Naive thymus-derived CD8-positive, alpha-beta T cell (primary cell): ENCODE measurements around the gene CTIF. TPM values are rescaled to one million over a fixed set of nuclear protein-coding genes. Genes with fewer than 3 reads are reported as not detected.

ENCODE experiments used
- ATAC-seq, 2 donors: fragments of 150-1000 bp; cut with Tn5 transposase in 1 of 2; sonication (Bioruptor Pico), chemical (Tn5 transposase) in 1 of 2; 1 replicate in 1 of 2; 2 replicates in 1 of 2; pipeline ENCODE4 v1.10.0; 2021; ENCODE audit warnings: mild to moderate bottlenecking in 2 of 2, moderate library complexity in 2 of 2
- POLR2A ChIA-PET: fragments of 350-600 bp; sonication (Branson Sonifier 250); formaldehyde crosslinking; loops from one replicate; lab custom pipeline; 2021; ENCODE audit warnings: antibody characterized with exemption; lab: Charles Lee
- DNase-seq, 10 donors: peaks; one replicate each; pipeline versions ENCODE4 v3.0.0 to v3.0.0-alpha.2; 2020 to 2022
- H3K27ac Mint-ChIP-seq, 10 donors: one replicate each; pipeline ENCODE4 v1.8.0; 2020 to 2022; ENCODE audit warnings: mild to moderate bottlenecking in 10 of 10, mixed read lengths in 10 of 10, moderate library complexity in 4 of 10, inconsistent platforms in 1 of 10
- H3K27me3 Mint-ChIP-seq, 5 donors: one replicate each; pipeline ENCODE4 v1.8.0; 2021 to 2022; ENCODE audit warnings: mixed read lengths in 5 of 5
- H3K36me3 Mint-ChIP-seq, 3 donors: one replicate each; pipeline ENCODE4 v1.8.0; 2020 to 2022; ENCODE audit warnings: mixed read lengths in 3 of 3, mild to moderate bottlenecking in 2 of 3, inconsistent platforms in 1 of 3
- H3K4me1 Mint-ChIP-seq, 4 donors: one replicate each; pipeline ENCODE4 v1.8.0; 2021 to 2022; ENCODE audit warnings: mixed read lengths in 4 of 4
- H3K4me3 Mint-ChIP-seq, 10 donors: one replicate each; pipeline ENCODE4 v1.8.0; 2020 to 2022; ENCODE audit warnings: mild to moderate bottlenecking in 10 of 10, mixed read lengths in 10 of 10, moderate library complexity in 6 of 10, inconsistent platforms in 1 of 10
- H3K9me3 Mint-ChIP-seq, 9 donors: one replicate each; pipeline ENCODE4 v1.8.0; 2020 to 2022; ENCODE audit warnings: mixed read lengths in 9 of 9, mild to moderate bottlenecking in 3 of 9, inconsistent platforms in 1 of 9, moderate library complexity in 1 of 9
- polyA plus RNA-seq, 3 donors: library from polyadenylated mRNA; unstranded; fragments of 300-500 nt; fragmentation: Illumina TruSeq; gene quantifications; one replicate each; pipeline ENCODE4 v1.2.3, GENCODE V29; 2021
- total RNA-seq, 8 experiments: library from RNA in 2 of 8; stranded (reverse) in 2 of 8; gene quantifications; one replicate each; pipeline ENCODE4 v1.2.3 and lab custom pipeline; 2021 to 2026

CTIF gene
- total and polyA plus RNA-seq, 5 experiments from 2014 or later: 0.06 to 3.4 (median 2.0) TPM; not detected in 2

DNA sequence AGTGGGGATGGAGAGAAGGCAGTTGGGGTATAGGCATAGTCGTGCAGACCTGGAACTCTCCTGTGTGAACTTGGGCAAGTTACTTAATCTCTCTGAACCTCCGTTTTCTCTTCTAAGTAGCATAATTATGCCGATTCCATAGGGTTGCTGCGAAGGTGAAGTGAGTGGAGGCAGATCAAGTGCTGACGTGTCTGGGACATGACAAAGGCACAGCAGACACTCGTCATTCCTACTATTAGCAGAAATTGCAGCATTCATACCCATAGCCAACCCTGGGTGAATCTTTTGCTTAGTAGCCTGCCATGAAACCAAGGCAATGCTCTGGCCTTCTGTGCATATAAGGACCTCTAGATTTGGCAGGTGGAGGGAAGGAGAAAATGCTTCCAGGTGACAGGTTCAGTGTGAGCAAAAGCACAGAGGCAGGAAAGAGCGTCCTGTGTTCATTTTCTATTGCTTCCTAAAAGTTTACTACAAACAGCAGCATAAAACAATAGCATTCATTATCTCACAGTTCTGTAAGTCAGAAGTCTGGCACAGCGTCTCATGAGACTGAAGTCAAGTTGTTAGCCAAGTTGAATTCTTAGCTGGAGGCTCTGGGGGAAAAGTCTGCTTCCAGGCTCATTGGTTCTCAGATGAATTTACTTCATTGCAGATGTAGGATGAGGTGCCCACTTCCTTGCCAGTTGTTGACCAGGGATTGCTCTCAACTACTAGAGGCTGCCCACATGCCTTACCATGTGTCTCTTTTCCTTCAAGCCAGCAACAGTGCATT, 77.8 kb downstream of the CTIF start:
- POLR2A ChIA-PET: no interaction called here
- no peak overlapping the region for H3K4me3 Mint-ChIP-seq

GRCh38 chr18:48617844-48618497, 79.1 kb downstream of the CTIF start:
- H3K36me3 Mint-ChIP-seq: no peaks in the 10 kb centered on the region
- H3K4me3 Mint-ChIP-seq: no peak overlapping the region
- no peaks in the 10 kb centered on the region for H3K9me3 Mint-ChIP-seq
- ATAC-seq: no peak
- peaks cover 0 to 3% (median 0%) of the 10 kb centered on the region in 5 donors for H3K27me3 Mint-ChIP-seq
- DNase-seq: no peak
- POLR2A ChIA-PET: interaction anchor here (0.6 kb wide), 1 partner anchor 189 kb away, joined by 4 read pairs; no protein-coding TSS in a partner anchor
- no peaks in the 10 kb centered on the region for H3K4me1 Mint-ChIP-seq
- no peak overlapping the region for H3K27ac Mint-ChIP-seq

More for the DNA sequence above, 77.8 kb downstream of the CTIF start:
- no peak for ATAC-seq
- no peak for DNase-seq
- Mint-ChIP-seq H3K27ac (no peak overlapping the region), H3K9me3 (no peaks in the 10 kb centered on the region), H3K27me3 (peaks cover 0 to 3% (median 0%) of the 10 kb centered on the region in 5 donors), H3K36me3 (no peaks in the 10 kb centered on the region), H3K4me1 (no peaks in the 10 kb centered on the region)

GRCh38 chr18:48619016-48619415, 80.2 kb downstream of the CTIF start:
- H3K27me3 Mint-ChIP-seq: peaks cover 0 to 3% (median 0%) of the 10 kb centered on the region in 5 donors
- H3K36me3 Mint-ChIP-seq: no peaks in the 10 kb centered on the region
- H3K4me1 Mint-ChIP-seq: no peaks in the 10 kb centered on the region
- H3K27ac Mint-ChIP-seq: no peak overlapping the region
- no peaks in the 10 kb centered on the region for H3K9me3 Mint-ChIP-seq
- ATAC-seq (no peak), DNase-seq (no peak)
- POLR2A ChIA-PET: no interaction called here
- H3K4me3 Mint-ChIP-seq: no peak overlapping the region

GRCh38 chr18:48619501-48619900, 80.7 kb downstream of the CTIF start:
- no peak for DNase-seq

GRCh38 chr18:48620071-48620470, 81.2 kb downstream of the CTIF start:
- H3K36me3 Mint-ChIP-seq: no peaks in the 10 kb centered on the region
- no peak overlapping the region for H3K27ac Mint-ChIP-seq
- POLR2A ChIA-PET: no interaction called here
- DNase-seq (no peak), ATAC-seq (no peak)
- no peak overlapping the region for H3K4me3 Mint-ChIP-seq
- H3K4me1 Mint-ChIP-seq: no peaks in the 10 kb centered on the region
- no peaks in the 10 kb centered on the region for H3K9me3 Mint-ChIP-seq
- peaks cover 0 to 3% (median 0%) of the 10 kb centered on the region in 5 donors for H3K27me3 Mint-ChIP-seq

More at GRCh38 chr18:48619501-48619900, 80.7 kb downstream of the CTIF start:
- Mint-ChIP-seq H3K27ac (no peak overlapping the region), H3K4me1 (no peaks in the 10 kb centered on the region), H3K4me3 (no peak overlapping the region), H3K36me3 (no peaks in the 10 kb centered on the region), H3K9me3 (no peaks in the 10 kb centered on the region), H3K27me3 (peaks cover 0 to 3% (median 0%) of the 10 kb centered on the region in 5 donors)
- ATAC-seq: no peak
- POLR2A ChIA-PET: no interaction called here

DNA sequence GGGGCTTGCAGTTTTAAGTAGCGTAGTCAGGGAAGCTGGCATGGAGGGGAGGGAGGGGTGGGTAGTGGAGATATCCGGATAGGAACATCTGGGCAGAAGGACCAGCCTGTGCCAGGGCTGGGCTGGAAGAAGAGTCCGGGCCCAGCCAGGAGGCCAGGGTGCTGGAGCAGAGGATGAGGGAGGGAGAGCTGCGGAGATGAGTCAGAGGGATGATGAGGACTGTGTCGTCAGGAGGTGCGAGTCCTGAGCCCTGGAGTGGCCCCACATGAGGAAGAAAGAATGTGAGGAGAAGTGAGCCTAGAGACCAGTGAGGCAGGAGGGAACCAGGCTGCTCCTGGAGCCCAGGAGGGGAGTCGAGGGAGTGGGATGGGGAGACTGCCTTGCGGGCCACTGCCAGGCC, 82.4 kb downstream of the CTIF start:
- POLR2A ChIA-PET: no interaction called here
- no peaks in the 10 kb centered on the region for H3K36me3 Mint-ChIP-seq
- no peak overlapping the region for H3K4me3 Mint-ChIP-seq
- H3K9me3 Mint-ChIP-seq: no peaks in the 10 kb centered on the region
- no peak for DNase-seq
- no peaks in the 10 kb centered on the region for H3K4me1 Mint-ChIP-seq
- no peak for ATAC-seq
- H3K27ac Mint-ChIP-seq: no peak overlapping the region
- H3K27me3 Mint-ChIP-seq: peaks cover 0 to 3% (median 0%) of the 10 kb centered on the region in 5 donors

- Mint-ChIP-seq H3K4me1 (no peaks in the 10 kb centered on the region), H3K27me3 (peaks cover 0 to 3% (median 0%) of the 10 kb centered on the region in 5 donors), H3K27ac (peak overlapping the region in 1 of 10 donors; percentile 41), H3K9me3 (no peaks in the 10 kb centered on the region), H3K4me3 (no peak overlapping the region), H3K36me3 (no peaks in the 10 kb centered on the region)
- ATAC-seq: no peak
- POLR2A ChIA-PET: no interaction called here
- no peak for DNase-seq
Observed at GRCh38 chr18:48621815-48622555, 83.2 kb downstream of the CTIF start.

- ATAC-seq: no peak
- H3K27ac Mint-ChIP-seq: no peak overlapping the region
- POLR2A ChIA-PET: no interaction called here
- peaks cover 0 to 6% (median 0%) of the 10 kb centered on the region in 5 donors for H3K27me3 Mint-ChIP-seq
- no peaks in the 10 kb centered on the region for H3K36me3 Mint-ChIP-seq
- no peaks in the 10 kb centered on the region for H3K4me1 Mint-ChIP-seq
- H3K4me3 Mint-ChIP-seq: no peak overlapping the region
- no peak for DNase-seq
- H3K9me3 Mint-ChIP-seq: no peaks in the 10 kb centered on the region
Observed at GRCh38 chr18:48622911-48623431, 84.1 kb downstream of the CTIF start.

GRCh38 chr18:48623468-48624235, 84.8 kb downstream of the CTIF start:
- H3K4me1 Mint-ChIP-seq: no peaks in the 10 kb centered on the region
- no peak overlapping the region for H3K27ac Mint-ChIP-seq
- DNase-seq (no peak), ATAC-seq (no peak)
- no peak overlapping the region for H3K4me3 Mint-ChIP-seq
- peaks cover 0 to 6% (median 0%) of the 10 kb centered on the region in 5 donors for H3K27me3 Mint-ChIP-seq
- no peaks in the 10 kb centered on the region for H3K9me3 Mint-ChIP-seq
- POLR2A ChIA-PET: no interaction called here
- H3K36me3 Mint-ChIP-seq: no peaks in the 10 kb centered on the region

GRCh38 chr18:48624856-48625255, 86.0 kb downstream of the CTIF start:
- Mint-ChIP-seq H3K27ac (no peak overlapping the region), H3K4me3 (no peak overlapping the region), H3K9me3 (no peaks in the 10 kb centered on the region), H3K36me3 (no peaks in the 10 kb centered on the region), H3K27me3 (peaks cover 0 to 6% (median 0%) of the 10 kb centered on the region in 5 donors), H3K4me1 (no peaks in the 10 kb centered on the region)
- POLR2A ChIA-PET: no interaction called here
- DNase-seq: no peak
- ATAC-seq: no peak

DNA sequence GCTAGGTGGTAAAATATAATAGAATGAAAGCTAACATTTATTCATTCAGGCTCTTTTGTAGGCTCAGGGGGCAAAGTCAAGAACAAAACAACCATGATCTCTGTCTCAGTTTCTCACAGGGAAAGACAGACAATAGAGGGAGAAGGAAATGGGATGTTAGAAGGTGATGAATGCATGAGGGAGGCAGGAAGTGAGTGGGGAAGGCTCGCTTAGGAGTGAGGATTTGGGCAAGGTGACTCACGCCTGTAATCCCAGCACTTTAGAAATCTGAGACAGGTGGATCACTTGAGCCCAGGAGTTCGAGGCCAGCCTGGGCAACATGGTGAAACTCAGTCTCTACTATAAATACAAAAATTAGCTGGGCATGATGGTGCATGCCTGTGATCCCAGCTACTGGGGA, 88.4 kb downstream of the CTIF start:
- no peaks in the 10 kb centered on the region for H3K9me3 Mint-ChIP-seq
- POLR2A ChIA-PET: no interaction called here
- H3K36me3 Mint-ChIP-seq: no peaks in the 10 kb centered on the region
- H3K27ac Mint-ChIP-seq: no peak overlapping the region
- H3K4me3 Mint-ChIP-seq: no peak overlapping the region
- no peaks in the 10 kb centered on the region for H3K4me1 Mint-ChIP-seq
- no peak for ATAC-seq
- no peak for DNase-seq
- peaks cover 0 to 4% (median 2%) of the 10 kb centered on the region in 5 donors for H3K27me3 Mint-ChIP-seq

- Mint-ChIP-seq H3K9me3 (no peaks in the 10 kb centered on the region), H3K4me3 (no peak overlapping the region), H3K27me3 (peaks cover 0 to 6% (median 2%) of the 10 kb centered on the region in 5 donors), H3K4me1 (no peaks in the 10 kb centered on the region), H3K36me3 (no peaks in the 10 kb centered on the region), H3K27ac (no peak overlapping the region)
- POLR2A ChIA-PET: no interaction called here
- DNase-seq (no peak), ATAC-seq (no peak)
Observed at GRCh38 chr18:48629730-48630324, 91.0 kb downstream of the CTIF start.
